GM19193 (cell line): ENCODE data around the gene NRXN3.

Source experiments
- POLR2A ChIP-seq: IDR thresholded peaks from 4 replicates; pipeline ENCODE4 v1.6.1; 2011; ENCODE audit not compliant: insufficient read depth, insufficient read length; ENCODE audit errors: extremely low read depth

Gene NRXN3

GRCh38 chr14:79201564-79202207 lies 1031.5 kb downstream of the NRXN3 start:
- no peak for TF ChIP-seq POLR2A

- no peak for TF ChIP-seq POLR2A
These were observed 1034.4 kb downstream of the NRXN3 start for GRCh38 chr14:79204591-79204990.

DNA sequence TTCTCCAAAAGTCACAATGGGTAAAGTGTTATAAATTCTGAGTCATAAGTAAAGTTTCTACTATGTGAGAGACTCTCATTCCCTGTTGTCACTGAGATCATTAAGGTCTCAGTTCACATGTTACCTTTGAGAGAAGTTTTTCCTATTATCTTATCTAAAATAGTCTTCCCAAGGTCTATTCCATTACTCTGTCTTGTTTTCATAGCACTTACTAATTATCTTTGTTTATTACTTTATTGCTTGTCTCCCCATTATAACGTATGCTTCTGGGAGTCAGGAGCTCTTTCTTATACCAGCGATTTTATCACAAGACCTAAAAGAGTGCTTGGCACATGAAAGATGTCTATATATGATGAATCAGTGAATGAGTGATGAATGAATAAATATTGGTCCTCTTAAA lies 1039.2 kb downstream of the NRXN3 start:
- no peak for TF ChIP-seq POLR2A

- TF ChIP-seq POLR2A: no peak
These were observed 1055.6 kb downstream of the NRXN3 start for GRCh38 chr14:79225815-79226214.

GRCh38 chr14:79229383-79229909 lies 1059.3 kb downstream of the NRXN3 start:
- TF ChIP-seq POLR2A: no peak

DNA sequence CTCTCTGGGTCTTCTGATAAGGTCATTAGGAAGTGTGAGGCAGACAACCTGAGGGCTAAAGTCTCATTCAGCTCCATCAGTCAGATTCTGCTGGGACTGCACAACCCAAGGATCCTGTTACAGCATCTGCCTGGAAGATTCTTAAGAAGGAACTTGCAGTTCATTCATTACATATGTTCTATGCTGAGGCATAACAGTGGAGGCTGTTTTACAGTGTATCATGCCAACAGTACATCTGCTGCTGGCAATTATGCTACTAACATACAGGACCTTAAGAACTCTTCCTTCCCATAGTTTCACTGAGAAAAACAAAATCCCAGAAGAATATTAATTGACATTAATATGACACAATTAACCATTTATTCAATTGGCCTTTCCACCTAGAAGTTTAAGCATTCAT lies 1072.5 kb downstream of the NRXN3 start:
- TF ChIP-seq POLR2A: no peak

GRCh38 chr14:79246173-79246572 lies 1076.0 kb downstream of the NRXN3 start:
- no peak for TF ChIP-seq POLR2A

DNA sequence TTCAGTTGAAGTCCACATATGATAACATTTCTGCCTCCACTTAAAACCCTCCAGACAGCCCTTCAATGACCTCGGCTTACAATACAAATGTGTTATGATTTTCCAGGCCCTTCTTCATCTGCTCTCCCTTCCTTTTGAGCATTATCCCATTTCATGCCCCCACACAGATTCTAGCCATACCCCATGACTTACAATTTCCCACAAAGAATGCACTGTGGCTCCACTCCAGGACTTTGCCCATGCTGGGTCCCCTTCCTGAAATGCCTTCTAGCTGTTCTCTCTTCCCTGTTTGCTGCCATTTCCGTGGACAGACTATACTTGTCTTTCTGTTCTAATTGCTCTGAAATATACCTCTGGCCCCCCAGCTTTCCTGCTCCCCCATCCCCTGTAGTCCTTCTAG lies 1078.0 kb downstream of the NRXN3 start:
- TF ChIP-seq POLR2A: no peak

DNA sequence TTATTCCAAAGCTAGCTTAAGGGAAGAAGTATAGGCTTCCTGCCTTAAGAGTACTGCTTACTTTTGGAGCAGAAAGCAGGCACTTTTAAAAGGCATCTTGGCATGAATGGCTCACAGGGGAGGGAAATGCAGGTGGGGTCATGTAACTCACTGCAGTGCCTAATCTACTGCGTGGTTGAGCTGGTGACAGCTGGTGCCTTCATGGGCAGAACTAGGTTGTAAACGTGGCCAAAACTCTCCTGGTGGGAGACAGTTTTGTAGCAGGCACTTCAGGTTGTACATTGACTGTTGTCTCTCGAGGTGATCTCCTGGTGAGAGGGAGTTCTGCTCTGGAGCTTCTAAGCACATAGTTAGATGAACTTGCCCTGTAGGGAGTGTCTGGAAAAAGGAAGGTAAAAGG lies 1078.6 kb downstream of the NRXN3 start:
- no peak for TF ChIP-seq POLR2A

DNA sequence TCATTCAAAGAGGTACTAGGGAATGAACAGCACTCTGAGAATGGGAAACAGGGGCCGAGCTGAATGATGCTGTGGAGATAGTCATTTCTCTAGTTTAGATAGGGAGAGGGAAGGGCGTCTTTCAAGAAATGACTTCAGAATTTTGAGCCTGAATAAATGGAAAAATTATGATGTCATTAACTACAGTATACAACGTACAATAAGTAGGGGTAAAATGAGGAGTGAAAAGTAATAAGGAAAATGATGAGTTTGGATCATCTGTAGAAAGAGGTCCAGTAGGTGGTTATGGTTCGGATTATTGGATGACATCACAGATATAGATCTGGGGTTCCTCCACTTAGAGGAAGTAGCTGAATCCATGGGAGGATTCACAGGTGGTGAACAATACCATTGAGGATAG lies 1081.1 kb downstream of the NRXN3 start:
- no peak for TF ChIP-seq POLR2A

DNA sequence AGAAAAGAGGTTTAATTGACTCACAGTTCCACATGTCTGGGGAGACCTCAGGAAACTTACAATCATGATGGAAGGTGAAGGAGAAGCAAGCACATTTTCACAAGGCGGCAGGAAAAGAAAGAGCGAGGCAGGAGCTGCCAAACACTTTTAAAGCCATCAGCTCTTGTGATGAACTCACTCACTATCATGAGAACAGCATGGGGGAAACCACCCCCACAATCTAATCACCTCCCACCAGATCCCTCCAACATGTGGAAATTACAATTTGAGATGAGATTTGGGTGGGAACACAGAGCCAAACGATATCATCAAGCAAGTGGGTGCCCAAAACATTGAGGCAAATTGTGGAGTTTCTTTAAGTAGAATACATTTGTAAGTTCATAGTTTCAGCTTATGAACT lies 1083.4 kb downstream of the NRXN3 start:
- no peak for TF ChIP-seq POLR2A

DNA sequence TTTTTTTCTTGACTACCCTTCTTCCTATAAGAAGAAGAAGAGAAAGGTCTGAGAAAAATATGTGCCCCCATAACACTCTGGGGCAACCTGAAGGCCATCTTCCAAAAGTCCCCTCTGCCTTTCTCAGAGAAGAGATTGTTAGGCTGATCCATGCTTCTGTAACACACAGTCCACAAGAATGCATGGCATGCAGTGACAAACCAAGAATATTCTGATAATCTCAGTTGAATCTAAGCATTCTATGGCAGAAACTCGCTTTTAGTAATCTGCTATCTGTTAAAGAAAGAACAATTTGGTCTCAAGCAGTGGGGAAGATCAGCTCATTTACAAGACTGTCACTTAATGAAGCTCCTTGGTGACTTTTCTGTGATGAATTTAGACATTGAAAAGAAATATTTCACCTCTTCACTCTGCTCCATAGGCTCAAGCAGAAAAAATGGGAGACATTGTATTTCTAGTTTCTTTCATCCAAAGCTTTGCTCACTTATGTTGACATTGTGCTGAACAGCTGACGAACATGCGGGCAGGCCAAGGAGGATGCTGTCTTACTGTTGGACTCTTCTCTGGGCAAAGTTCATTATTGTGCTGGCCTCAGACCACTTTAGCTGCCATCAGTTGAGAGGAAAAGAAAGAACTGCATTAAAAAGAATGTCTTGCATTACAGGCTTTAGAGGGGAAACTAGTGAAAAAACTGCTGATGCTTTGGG lies 1084.0 kb downstream of the NRXN3 start:
- no peak for TF ChIP-seq POLR2A

- no peak for TF ChIP-seq POLR2A
These were observed 1086.2 kb downstream of the NRXN3 start for GRCh38 chr14:79256380-79256779.

- TF ChIP-seq POLR2A: no peak
These were observed 1090.2 kb downstream of the NRXN3 start for GRCh38 chr14:79260406-79260805.

GRCh38 chr14:79265366-79265946 lies 1095.3 kb downstream of the NRXN3 start:
- TF ChIP-seq POLR2A: no peak

DNA sequence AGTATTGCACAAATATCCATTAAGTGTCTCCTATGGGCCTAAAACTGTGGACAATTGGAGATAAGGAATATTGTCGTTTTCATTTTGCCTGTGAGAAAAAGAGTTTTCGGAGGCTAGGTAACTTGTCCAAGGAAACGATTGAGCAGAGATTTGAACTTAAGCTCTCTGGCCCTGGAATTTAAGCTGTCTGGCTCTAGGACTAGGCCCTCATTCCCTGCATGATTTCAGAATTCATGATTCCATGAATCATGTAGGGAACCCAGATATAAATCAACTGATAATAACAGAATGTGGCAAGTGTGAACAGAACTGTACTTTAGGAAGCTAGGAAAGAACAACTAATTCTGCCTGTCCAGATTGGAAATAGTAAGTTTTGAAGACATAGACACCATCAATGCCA lies 1100.2 kb downstream of the NRXN3 start:
- no peak for TF ChIP-seq POLR2A
